GM19351 (cell line): ENCODE data around the gene CR2.
"Not testable (repeated sequence)": the region's sequence is repeated elsewhere in the genome, so short reads cannot be mapped to it uniquely, and the experiment has no call there.

Source experiments
- ATAC-seq: cut with Tn5 transposase; IDR thresholded peaks from one replicate; pipeline ENCODE4 v1.9.1; 2021; ENCODE audit warnings: mild to moderate bottlenecking, moderate library complexity; ENCODE audit not compliant: unreplicated experiment

Gene CR2

GRCh38 chr1:207454046-207454964, at the start of gene CR2:
TSS of gene CR2 (plus strand) at chr1:207454328. CDS start at chr1:207454419, 91 bp downstream.
- ATAC-seq = peak; percentile 87

GRCh38 chr1:207404849-207405525, 49.1 kb upstream of the CR2 start:
- peak; percentile 62 for ATAC-seq

GRCh38 chr1:207405814-207406213, 48.3 kb upstream of the CR2 start:
- no peak for ATAC-seq

GRCh38 chr1:207407655-207408260, 46.4 kb upstream of the CR2 start:
- no peak for ATAC-seq

- ATAC-seq = no peak
Measured at GRCh38 chr1:207412845-207413244, 41.3 kb upstream of the CR2 start.

- ATAC-seq = peak; percentile 92
Measured at GRCh38 chr1:207414606-207415108, 39.5 kb upstream of the CR2 start.

- no peak for ATAC-seq
Measured at GRCh38 chr1:207417076-207417475, 37.1 kb upstream of the CR2 start.

GRCh38 chr1:207418351-207418750, 35.8 kb upstream of the CR2 start:
- ATAC-seq = no peak

GRCh38 chr1:207420109-207420508, 34.0 kb upstream of the CR2 start:
- ATAC-seq = no peak

GRCh38 chr1:207421078-207421477, 33.0 kb upstream of the CR2 start:
- ATAC-seq = no peak

GRCh38 chr1:207423560-207424292, 30.4 kb upstream of the CR2 start:
- ATAC-seq = no peak

GRCh38 chr1:207424570-207425131, 29.5 kb upstream of the CR2 start:
- ATAC-seq = peak; percentile 52

- no peak for ATAC-seq
Measured at GRCh38 chr1:207427832-207428585, 26.1 kb upstream of the CR2 start.

- no peak for ATAC-seq
Measured at GRCh38 chr1:207428783-207429182, 25.3 kb upstream of the CR2 start.

GRCh38 chr1:207429963-207430362, 24.2 kb upstream of the CR2 start:
- ATAC-seq = no peak

GRCh38 chr1:207430602-207431001, 23.5 kb upstream of the CR2 start:
- ATAC-seq = no peak

GRCh38 chr1:207431508-207431907, 22.6 kb upstream of the CR2 start:
- no peak for ATAC-seq

GRCh38 chr1:207433435-207433834, 20.7 kb upstream of the CR2 start:
- no peak for ATAC-seq

GRCh38 chr1:207436746-207437145, 17.4 kb upstream of the CR2 start:
- not testable (repeated sequence) for ATAC-seq

GRCh38 chr1:207440626-207441025, 13.5 kb upstream of the CR2 start:
- ATAC-seq = no peak
